ENCODE measurements around the gene FBF1.

DNA sequence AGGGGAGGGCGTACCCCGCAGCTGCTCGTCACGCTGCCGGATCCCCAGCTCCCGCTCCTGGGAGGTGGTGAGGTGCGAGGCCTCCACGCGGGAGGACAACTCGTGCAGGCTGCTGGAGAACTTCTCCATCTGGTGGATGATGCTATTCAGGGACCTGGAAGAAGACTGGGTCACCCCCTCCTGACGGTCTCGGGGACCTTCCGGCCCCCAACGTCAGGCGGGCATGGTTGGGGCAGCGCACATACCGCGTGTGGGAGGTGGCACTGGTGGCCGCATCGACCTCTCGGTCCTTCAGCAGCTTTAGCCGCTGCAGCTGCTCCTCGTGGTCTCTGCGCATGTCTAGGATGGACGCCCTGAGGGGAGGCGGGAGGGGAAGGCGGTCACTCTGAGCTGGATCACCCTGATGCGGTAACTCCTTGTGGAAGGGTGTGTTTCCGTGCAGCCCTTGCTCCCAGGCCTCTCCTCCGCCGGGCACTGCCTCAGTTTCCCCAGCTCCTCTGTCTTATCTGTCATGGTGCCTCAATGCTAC lies 22.9 kb downstream of the FBF1 start:
- TF ChIP-seq CTCF (optimal IDR thresholded peaks at IDR 0.05 in 1 of 3, IDR thresholded peaks at IDR 0.05 in 1 of 3, conservative IDR thresholded peaks at IDR 0.05 in 1 of 3; ENCODE audit: extremely low read depth in 1 of 3, insufficient read depth in 2 of 3, low read length in 3 of 3) = no peak
- TF ChIP-seq EZH2 (IDR thresholded peaks at IDR 0.05; ENCODE audit: low read length) = no peak

All from keratinocyte (primary cell).